Astrocyte of the hippocampus (primary cell): ENCODE results near the gene PCDHGA10.
"Not testable (repeated sequence)": the region's sequence is repeated elsewhere in the genome, so short reads cannot be mapped to it uniquely, and the experiment has no call there.

Experiments
- DNase-seq: peaks from one replicate; pipeline ENCODE4 v3.0.0; 2011; ENCODE audit warnings: low read depth, low spot score

Gene PCDHGA10

DNA sequence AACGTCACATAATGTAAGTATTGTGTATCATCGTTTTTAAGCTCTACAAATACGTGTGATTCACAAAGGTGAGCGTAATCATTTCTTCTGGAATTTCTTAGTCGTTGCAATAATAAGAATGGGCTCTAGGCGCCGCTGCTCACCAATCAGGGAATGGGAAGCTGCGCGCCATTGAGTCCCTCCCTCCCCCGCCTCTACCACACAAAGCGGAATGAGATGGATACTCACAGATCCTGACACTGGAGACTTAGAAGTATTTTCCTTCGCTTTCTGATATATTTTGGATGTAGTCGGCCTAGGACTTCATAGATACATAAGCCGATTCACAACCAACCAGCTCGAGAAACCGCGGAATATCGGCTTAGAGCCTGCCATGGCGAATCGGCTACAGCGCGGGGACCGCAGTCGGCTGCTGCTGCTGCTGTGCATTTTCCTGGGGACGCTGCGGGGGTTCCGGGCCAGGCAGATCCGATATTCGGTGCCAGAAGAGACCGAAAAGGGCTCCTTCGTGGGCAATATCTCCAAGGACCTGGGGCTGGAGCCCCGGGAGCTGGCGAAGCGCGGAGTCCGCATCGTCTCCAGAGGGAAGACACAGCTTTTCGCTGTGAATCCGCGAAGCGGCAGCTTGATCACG, 8.2 kb downstream of the PCDHGA10 start, which contains the start of gene PCDHGA11:
Gene PCDHGA11, plus strand, starts transcription at position 197 of the 634 bp plus-strand sequence. Its CDS starts 177 bp downstream, at position 374.
- DNase-seq, result peak; percentile 69

DNA sequence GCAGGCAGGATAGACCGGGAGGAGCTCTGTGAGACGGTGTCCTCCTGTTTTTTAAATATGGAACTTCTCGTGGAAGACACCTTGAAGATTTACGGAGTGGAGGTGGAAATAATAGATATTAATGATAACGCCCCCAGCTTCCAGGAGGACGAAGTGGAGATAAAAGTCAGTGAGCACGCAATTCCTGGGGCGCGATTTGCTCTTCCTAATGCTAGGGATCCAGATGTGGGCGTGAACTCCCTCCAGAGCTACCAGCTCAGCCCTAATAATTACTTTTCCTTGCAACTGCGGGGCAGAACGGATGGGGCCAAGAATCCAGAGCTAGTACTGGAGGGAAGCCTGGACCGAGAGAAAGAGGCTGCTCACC, 8.7 kb downstream of the PCDHGA10 start:
- no peak for DNase-seq

DNA sequence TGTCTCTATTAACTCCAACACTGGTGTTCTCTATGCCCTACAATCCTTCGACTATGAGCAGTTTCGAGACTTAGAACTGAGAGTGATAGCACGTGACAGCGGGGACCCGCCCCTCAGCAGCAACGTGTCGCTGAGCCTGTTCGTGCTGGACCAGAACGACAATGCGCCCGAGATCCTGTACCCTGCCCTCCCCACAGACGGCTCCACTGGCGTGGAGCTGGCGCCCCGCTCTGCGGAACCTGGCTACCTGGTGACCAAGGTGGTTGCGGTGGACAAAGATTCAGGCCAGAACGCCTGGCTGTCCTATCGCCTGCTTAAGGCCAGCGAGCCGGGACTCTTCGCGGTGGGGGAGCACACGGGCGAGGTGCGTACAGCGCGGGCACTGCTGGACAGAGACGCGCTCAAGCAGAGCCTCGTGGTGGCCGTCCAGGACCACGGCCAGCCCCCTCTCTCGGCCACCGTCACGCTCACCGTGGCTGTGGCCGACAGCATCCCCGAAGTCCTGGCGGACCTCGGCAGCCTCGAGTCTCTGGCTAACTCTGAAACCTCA, 10.0 kb downstream of the PCDHGA10 start:
- no peak for DNase-seq

DNA sequence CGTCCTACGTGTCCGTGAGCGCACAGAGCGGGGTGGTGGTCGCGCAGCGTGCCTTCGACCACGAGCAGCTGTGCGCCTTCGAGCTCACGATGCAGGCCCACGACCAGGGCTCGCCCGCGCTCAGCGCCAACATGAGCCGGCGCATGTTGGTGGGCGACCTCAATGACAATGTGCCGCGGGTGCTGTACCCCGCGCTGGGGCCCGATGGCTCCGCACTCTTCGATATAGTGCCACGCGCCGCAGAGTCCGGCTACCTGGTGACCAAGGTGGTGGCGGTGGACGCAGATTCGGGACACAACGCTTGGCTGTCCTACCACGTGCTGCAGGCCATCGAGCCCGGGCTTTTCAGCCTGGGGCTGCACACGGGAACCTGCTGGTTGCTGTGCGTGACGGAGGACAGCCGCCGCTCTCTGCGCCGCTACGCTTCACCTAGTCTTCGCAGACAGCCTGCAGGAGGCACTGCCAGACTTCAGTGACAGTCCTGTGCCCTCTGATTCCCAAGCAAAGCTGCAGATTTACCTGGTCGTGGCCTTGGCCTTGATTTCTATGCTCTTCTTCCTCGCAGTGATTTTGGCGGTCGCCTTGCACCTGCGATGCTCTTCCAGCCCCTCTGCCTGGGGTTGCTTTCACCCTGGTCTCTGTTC, 15.1 kb downstream of the PCDHGA10 start:
- DNase-seq, result no peak

DNA sequence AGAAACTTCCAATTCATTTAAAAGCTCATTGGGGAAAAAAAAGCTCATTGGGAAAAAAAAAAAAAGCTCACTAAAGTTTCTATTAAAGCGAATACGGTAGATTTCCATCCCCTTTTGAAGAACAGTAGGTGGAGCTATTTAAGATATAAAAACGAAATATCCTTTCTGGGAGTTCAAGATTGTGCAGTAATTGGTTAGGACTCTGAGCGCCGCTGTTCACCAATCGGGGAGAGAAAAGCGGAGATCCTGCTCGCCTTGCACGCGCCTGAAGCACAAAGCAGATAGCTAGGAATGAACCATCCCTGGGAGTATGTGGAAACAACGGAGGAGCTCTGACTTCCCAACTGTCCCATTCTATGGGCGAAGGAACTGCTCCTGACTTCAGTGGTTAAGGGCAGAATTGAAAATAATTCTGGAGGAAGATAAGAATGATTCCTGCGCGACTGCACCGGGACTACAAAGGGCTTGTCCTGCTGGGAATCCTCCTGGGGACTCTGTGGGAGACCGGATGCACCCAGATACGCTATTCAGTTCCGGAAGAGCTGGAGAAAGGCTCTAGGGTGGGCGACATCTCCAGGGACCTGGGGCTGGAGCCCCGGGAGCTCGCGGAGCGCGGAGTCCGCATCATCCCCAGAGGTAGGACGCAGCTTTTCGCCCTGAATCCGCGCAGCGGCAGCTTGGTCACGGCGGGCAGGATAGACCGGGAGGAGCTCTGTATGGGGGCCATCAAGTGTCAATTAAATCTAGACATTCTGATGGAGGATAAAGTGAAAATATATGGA, 17.7 kb downstream of the PCDHGA10 start, which contains the start of gene PCDHGA12:
Gene PCDHGA12, plus strand, starts transcription at position 176 of the 782 bp plus-strand sequence. Its CDS starts 253 bp downstream, at position 429.
- peak; percentile 62 for DNase-seq

DNA sequence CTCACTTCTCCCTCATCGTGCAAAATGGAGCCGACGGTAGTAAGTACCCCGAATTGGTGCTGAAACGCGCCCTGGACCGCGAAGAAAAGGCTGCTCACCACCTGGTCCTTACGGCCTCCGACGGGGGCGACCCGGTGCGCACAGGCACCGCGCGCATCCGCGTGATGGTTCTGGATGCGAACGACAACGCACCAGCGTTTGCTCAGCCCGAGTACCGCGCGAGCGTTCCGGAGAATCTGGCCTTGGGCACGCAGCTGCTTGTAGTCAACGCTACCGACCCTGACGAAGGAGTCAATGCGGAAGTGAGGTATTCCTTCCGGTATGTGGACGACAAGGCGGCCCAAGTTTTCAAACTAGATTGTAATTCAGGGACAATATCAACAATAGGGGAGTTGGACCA, 18.5 kb downstream of the PCDHGA10 start:
- DNase-seq, result no peak

DNA sequence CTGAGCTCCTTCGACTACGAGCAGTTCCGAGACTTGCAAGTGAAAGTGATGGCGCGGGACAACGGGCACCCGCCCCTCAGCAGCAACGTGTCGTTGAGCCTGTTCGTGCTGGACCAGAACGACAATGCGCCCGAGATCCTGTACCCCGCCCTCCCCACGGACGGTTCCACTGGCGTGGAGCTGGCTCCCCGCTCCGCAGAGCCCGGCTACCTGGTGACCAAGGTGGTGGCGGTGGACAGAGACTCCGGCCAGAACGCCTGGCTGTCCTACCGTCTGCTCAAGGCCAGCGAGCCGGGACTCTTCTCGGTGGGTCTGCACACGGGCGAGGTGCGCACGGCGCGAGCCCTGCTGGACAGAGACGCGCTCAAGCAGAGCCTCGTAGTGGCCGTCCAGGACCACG, 19.5 kb downstream of the PCDHGA10 start:
- not testable (repeated sequence) for DNase-seq

DNA sequence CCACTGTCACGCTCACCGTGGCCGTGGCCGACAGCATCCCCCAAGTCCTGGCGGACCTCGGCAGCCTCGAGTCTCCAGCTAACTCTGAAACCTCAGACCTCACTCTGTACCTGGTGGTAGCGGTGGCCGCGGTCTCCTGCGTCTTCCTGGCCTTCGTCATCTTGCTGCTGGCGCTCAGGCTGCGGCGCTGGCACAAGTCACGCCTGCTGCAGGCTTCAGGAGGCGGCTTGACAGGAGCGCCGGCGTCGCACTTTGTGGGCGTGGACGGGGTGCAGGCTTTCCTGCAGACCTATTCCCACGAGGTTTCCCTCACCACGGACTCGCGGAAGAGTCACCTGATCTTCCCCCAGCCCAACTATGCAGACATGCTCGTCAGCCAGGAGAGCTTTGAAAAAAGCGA, 19.9 kb downstream of the PCDHGA10 start:
- not testable (repeated sequence) for DNase-seq

DNA sequence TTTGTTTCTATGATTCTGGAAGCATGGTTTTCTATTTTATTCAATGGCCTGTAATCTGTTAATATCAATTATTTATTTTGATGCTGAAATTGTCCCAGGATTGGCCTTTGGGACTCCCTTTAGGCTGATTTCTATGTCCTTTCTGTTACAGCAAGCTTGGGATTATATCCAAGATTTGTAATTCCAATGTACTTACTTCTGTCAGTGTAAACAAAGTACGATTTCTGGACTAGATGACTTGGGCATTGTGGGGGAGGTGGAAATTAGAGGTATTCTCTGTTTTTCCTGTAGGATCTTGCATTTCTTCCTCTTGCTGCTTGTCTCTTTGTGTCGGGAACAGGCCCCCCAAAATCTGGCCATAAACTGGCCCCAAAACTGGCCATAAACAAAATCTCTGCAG, 21.2 kb downstream of the PCDHGA10 start:
- DNase-seq, result no peak

DNA sequence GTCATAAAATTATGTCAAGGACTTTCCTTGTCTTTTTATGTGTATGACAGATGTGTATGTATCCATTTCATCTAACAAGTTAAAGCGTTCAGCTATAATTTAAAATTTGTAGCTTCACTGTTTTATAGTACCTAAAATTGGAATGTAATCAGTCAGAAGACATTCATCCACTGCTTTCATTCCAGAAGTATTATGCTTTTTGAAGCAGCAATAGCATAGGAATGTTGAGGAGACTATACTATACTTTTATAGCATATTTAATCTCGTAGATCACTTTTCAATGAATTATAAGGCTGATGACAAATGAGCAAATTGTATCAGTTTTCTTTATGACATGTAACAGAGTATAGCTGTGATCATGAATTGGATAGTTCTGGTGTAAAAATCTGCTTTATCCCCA, 24.4 kb downstream of the PCDHGA10 start:
- no peak for DNase-seq

DNA sequence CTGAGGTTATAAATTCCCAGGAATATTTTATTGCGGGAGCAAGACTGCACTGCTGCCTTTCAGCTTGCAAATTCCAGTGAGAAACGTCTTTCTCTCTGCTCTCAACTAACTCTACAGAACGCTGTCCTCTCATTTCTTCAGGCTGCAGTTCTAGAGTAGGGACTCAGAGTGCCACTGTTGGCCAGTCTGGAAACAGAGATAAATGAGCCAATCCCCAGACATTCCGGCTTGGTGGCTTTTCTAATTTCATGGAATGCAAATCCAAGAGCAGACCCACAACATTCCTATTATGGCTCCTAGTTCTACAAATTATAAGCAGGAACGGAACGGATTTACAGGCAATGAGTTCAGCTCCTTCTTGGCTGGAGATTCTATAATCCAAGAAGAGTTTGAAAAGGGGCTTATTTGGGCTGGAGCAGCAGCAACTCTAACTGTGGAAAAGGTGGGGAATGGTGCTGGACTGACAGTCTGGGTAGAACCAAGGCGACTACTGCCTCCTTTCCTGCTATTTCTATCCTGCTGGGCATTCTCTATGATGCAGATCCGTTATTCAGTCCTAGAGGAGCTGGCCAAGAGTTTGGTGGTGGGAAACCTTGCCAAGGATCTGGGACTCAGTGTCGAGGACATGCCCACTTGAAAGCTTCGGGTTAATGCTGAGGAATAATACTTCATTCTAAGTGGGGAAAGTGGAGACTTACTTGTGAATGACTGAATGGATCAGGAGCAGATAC, 26.8 kb downstream of the PCDHGA10 start:
- peak; percentile 45 for DNase-seq

DNA sequence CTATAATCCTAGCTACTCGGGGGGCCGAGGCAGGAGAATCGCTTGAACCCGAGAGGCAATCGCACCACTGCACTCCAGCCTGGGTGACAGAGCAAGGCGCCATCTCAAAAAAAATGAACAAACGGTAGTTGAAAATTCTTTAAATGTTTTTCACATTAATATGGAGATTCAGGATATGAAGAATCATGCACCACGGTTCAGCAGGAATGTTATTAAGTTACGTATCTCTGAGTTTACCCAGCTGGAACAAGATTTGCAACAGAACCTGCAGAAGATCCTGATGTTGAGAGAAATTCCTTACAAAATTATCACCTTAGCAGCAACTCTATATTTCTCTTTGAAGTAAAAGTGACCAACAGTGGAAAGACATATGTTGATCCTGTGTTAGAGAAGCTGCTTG, 27.6 kb downstream of the PCDHGA10 start:
- DNase-seq, result no peak

DNA sequence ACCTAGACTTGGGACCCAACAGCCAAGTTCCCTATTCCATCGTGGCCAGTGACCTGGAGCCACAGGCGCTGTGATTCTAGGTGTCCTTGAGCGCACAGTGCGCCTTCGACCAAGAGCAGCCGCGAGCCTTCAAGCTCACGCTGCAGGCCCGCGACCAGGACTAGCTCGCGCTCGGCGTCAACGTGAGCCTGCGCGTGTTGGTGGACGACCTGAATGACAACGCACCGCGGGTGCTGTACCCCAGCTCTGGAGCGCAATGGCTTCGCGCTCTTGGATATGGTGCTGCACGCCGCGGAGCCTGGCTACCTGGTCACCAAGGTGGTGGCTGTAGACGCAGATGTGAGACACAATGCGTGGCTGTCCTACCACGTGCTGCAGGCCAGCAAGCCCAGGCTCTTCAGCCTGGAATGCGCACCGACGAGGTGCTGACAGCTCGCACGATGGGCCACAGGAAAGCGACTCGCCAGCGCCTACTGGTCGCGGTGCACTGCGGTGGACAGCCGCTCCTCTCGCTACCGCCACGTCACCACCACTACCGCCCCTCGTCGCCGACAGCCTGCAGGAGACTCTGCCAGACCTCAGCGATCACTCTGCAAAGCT, 28.9 kb downstream of the PCDHGA10 start:
- DNase-seq, result no peak

DNA sequence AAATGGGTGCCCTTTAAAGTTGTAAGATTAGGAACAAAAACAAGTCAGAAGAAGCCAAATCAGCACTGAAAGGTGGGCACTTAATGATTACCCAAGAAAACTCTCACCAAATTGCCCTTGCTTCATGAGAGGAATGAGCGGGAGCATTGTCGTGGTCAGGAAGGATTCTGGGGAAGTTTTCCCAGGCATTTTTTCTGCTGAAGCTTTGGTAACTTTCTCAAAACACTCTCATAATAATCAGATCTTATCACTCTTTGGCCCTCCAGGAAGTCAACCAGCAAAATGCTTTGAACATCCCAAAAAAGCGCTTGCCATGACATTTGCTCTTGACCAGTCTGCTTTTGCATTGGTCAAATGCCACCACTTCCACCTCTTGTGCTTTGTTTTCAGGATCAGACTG, 52.6 kb downstream of the PCDHGA10 start:
- DNase-seq, result peak; percentile 64
